Fibroblast of skin of left biceps (primary cell): ENCODE measurements around the gene TPTE2.
"Not testable (repeated sequence)": the region's sequence is repeated elsewhere in the genome, so short reads cannot be mapped to it uniquely, and the experiment has no call there.

Source experiments
- DNase-seq, 2 experiments: peaks; one replicate each; pipeline ENCODE4 v3.0.0-alpha.2; 2013; ENCODE audit warnings: low read depth in 2 of 2

The TPTE2 gene

GRCh38 chr13:19561127-19561582, at the start of gene TPTE2:
TSS of gene TPTE2 (minus strand) at chr13:19561532. CDS start at chr13:19503234, 58,298 bp downstream.
- DNase-seq: not testable (repeated sequence)

DNA sequence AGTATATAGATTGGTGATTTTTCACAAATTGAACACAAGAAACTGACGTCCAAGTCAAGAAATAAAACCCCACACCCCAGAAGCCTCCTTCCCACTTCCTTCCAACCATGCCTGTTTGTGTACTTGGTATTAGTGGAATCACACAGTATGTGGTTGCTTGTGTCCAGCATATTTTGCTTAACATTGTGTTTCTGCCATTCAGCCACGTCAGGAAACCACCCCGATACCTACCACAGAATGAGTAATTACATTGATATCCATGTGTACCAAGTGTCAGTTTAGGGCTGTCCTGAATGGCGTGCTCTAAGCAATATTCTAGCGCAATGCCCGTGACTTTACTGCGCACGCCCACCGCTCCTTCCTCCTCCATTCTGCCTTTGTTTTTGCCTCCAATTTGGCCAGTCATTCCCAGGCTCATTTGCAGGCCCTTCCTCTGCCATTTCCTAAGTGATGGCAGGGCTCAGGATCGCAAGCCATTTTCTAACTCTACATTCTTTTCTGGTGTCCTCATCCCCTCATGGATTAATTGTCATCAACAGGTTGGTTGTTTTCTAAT, 46.3 kb upstream of the TPTE2 start:
- no peak for DNase-seq

DNA sequence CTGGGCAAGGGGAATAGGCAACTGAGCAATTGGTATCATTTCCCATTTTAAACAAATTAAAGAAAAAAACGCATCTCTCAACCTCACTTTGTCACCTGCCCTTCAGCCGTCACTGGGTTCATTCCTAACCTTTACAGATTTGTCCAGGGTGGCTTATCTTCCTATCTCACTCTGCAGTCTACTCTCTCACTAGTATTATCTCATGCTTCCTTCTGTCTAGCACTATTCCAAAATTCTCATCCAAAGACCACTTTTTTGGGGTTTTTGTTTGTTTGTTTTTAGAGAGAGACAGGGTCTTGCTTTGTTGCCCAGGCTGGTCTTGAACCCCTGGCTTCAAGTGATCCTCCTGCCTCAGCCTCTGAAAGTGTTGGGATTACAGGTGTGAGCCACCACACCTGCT, 45.4 kb upstream of the TPTE2 start:
- no peak for DNase-seq

- no peak for DNase-seq
These were observed 44.8 kb upstream of the TPTE2 start for GRCh38 chr13:19606152-19606551.

- no peak for DNase-seq
These were observed 44.0 kb upstream of the TPTE2 start for GRCh38 chr13:19605161-19605955.

DNA sequence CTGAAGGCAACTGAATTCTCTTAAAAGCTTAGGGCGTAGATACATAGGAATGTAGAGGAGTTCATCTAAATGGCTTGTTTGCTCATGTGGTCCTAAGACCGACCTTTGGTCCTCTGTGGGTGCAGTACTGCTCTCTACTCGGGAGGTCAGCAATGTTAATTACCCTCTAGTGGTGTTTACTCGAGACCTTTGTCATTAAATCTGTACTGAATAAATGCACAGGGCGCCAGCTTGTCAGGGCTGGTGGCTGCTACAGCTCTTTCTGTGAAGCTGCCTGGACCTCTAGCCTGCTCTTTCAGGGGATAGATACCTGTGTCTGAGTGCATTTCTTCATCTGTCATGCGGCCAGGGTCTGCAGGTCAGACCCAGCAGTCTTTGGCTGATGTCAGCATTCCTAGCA, 43.0 kb upstream of the TPTE2 start:
- DNase-seq: no peak

DNA sequence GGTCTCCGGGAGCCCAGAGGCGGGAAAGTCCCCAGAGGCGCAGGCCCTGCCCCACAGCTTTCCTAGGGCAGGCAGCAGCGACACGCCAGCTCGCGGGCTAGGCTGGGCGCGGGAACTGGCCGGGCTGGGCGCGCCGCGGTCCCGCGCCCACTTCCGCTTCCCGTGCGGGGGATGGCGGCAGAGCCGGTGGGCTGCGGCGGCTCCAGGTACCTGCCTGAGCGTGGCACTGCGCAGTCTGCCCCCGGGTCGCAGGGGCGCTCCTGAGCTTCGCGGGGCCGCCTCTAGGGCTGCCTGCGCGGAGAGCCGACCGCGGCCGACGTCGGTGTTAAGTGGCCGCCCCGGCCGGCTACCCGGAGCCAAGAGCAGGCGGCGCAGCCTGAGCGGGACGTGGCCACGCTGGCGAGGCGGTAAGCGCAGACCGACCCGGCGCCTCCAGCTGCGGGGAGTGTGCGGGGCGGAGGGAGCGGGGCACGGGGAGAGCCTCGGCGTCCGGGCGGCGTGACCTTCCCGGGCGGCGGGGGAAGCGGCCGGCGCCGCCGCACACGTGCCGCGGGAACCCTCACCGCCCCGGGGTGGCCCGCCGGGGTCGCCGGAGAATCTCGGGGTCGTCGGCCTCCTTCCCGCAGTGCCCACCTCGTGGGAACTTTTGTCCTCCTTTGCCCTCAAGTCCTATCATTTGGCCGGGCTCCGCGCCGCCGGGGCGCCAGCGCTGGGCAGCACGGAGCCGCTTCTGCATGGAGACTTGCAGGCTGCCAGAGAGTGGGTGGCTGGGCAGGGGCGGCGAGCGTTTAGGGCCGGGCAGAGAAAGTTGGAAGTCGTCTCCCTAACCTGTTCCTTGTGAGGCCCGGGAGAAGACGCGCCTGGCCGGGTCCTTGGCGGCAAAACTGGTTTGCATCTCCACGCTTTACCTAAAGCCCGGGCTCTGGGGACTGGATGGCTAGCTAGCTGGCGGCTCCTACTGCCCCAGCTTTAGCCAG, 40.7 kb upstream of the TPTE2 start:
- DNase-seq: no peak

GRCh38 chr13:19597523-19597922, 36.2 kb upstream of the TPTE2 start:
- DNase-seq: no peak

DNA sequence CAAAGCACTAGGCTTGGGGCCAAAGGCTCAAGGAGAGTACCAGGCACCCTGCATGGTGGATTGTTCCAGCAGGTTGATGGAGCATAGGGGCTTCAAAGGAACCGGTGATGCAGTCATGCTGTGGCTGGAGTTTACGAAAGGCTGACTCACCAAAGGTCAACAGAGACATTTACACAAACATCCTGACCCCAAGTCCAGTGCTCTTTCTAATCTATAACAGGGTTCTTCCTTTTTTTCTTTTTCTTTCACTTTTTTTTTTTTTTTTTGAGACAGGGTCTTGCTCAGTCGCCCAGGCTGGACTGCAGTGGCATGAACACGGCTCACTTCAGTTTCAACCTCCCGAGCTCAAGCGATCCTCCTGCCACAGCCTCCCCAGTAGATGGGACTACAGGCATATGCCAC, 35.6 kb upstream of the TPTE2 start:
- DNase-seq: no peak

- no peak for DNase-seq
These were observed 34.8 kb upstream of the TPTE2 start for GRCh38 chr13:19596086-19596485.

DNA sequence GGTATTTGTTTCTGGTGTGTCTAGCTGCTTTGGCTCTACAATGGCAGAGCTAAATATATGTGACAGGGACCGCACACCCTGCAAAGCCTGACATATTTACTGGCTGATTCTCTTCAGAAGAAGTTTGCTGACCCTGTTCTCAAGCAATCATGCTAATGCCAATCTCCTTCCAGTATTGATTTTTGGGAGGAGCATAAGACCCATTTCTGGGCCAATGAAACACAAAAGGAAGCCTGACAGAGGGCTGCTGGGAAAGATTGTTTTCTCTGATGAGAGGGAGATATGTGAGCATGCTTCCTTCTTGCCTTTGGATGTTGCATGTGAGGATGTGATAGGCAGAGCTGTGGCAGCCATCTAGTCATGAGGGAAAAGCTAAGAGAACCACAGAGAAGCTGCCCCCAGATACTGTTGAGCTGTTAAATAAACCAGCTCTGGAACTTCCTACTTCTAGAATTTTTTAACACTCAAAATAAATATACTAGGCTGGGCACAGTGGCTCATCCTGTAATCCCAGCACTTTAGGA, 31.4 kb upstream of the TPTE2 start:
- no peak for DNase-seq

GRCh38 chr13:19591864-19592263, 30.5 kb upstream of the TPTE2 start:
- no peak for DNase-seq

DNA sequence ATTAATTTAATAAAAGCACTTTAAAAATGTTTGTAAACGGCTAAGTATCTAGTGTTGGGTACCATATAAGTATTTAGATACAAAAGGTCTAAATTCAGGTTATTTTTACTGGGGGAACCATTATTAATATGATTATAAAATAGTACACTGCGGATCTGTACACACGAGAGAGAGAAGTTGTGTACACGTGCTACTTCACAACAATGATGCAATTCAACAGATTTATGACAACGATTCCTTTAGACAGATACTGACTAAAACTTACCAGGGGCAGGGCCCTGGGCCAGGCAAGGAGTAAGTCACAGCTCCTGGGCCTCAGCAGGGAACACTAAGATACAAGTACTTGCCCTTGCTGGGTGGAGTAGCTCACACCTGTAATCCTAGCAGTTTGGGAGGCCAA, 29.1 kb upstream of the TPTE2 start:
- DNase-seq: no peak

GRCh38 chr13:19589312-19589711, 28.0 kb upstream of the TPTE2 start:
- DNase-seq: no peak

- DNase-seq: no peak
These were observed 26.4 kb upstream of the TPTE2 start for GRCh38 chr13:19587635-19588300.

DNA sequence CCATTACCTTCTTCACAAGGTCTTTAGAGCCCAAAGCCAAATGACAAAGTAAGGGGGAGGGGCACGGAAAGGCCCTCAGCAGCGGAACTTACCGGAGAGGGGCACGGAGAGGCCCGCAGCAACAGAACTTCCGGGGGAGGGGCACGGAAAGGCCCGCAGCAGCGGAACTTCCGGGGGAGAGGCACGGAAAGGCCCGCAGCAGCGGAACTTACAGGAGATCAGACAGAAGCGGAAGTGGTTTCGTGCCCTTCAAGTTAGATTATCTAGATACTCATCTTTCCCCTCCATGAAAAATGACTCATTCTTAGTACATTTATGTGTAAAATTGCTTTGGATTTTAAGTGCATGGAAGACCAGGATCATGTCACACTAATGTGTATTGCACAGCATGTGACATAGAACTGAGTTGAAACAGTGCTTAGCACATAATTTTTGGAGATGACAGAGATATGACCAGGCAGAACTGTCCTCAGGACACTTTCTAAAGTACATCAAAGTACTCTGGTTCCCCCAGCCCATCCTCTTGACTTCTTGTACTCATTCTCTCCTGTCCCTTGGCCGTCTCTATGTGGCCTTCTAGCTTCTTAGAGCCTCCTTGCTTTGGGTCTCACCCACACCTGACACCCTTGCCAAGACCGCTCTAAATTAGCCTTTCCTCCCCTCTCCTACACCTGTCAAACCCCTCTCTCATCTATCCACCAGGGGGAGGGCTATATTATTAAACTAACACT, 25.7 kb upstream of the TPTE2 start:
- DNase-seq: no peak

DNA sequence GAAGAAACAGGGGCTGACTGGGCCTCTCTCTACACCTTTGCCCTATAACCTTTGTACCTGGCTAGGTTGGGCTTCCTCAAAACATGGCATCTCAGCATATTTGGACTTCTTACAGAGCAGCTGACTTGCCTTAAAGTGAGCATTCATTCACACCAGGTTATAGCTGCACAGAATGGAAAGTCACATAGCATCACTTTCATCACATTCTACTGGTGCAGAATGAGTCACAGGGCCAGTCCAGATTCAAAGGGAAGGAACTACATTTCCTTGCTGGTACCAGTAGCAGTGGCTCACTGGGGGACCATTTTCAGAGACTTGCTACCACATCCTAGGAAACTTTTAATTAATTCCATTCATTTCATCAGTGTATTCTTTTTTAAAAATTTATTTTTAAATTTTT, 20.3 kb upstream of the TPTE2 start:
- no peak for DNase-seq

GRCh38 chr13:19575230-19575629, 13.9 kb upstream of the TPTE2 start:
- DNase-seq: no peak

GRCh38 chr13:19573120-19573716, 11.9 kb upstream of the TPTE2 start:
- DNase-seq: no peak

GRCh38 chr13:19572280-19572679, 10.9 kb upstream of the TPTE2 start:
- DNase-seq: no peak
